Upper lobe of left lung (tissue), 6 donors: ENCODE measurements around the gene RRP7A. TPM values are rescaled to one million over a fixed set of nuclear protein-coding genes. Genes with fewer than 3 reads are reported as not detected.

ENCODE experiments used
- ATAC-seq, 2 donors: fragments of 200-7000 bp; cut with Tn5 transposase; one replicate each; pipeline ENCODE4 v1.9.1; 2022; ENCODE audit warnings: mild to moderate bottlenecking in 2 of 2, moderate library complexity in 2 of 2; ENCODE audit not compliant: low FRiP score in 2 of 2
- DNase-seq, 2 donors: peaks; one replicate each; pipeline ENCODE4 v3.0.0-alpha.2; 2019 to 2020
- H3K27ac ChIP-seq, 4 donors: fragments of 200-600 bp; sonication (generic); one replicate each; pipeline ENCODE4 v1.5.1; 2016 to 2019
- H3K27me3 ChIP-seq, 4 donors: fragments of 200-600 bp; sonication (generic); one replicate each; pipeline ENCODE4 v1.5.1; 2017 to 2019
- H3K36me3 ChIP-seq, 4 donors: fragments of 200-600 bp; sonication (generic); one replicate each; pipeline ENCODE4 v1.5.1; 2016 to 2019
- H3K4me1 ChIP-seq, 4 donors: fragments of 200-600 bp; sonication (generic); one replicate each; pipeline ENCODE4 v1.5.1; 2018 to 2019
- H3K4me3 ChIP-seq, 4 donors: fragments of 200-600 bp; sonication (generic); one replicate each; pipeline ENCODE4 v1.5.1; 2017 to 2019; ENCODE audit warnings: mild to moderate bottlenecking in 2 of 4, moderate library complexity in 1 of 4
- H3K9me3 ChIP-seq, 4 donors: fragments of 200-600 bp; sonication (generic); one replicate each; pipeline ENCODE4 v1.5.1; 2018 to 2019
- EP300 ChIP-seq, 4 donors: sonication (generic); formaldehyde crosslinking; IDR thresholded peaks; one replicate each; pipeline ENCODE4 v1.5.1; 2017; ENCODE audit warnings: antibody characterized with exemption in 4 of 4, control low read depth in 2 of 4
- POLR2A ChIP-seq, 4 donors: fragments of 450-650 bp; IDR thresholded peaks; one replicate each; pipeline ENCODE4 v1.5.1; 2016 to 2017; ENCODE audit warnings: antibody characterized with exemption in 4 of 4, mild to moderate bottlenecking in 2 of 4
- POLR2AphosphoS5 ChIP-seq, 2 donors: sonication (generic); formaldehyde crosslinking; IDR thresholded peaks; one replicate each; pipeline ENCODE4 v1.5.1; 2017; ENCODE audit warnings: antibody characterized with exemption in 2 of 2
- WGBS, 2 donors: methylation state at CpG; one replicate each; pipeline ENCODE4 v1.1.5; 2017 to 2018; 5-methylcytosine and 5-hydroxymethylcytosine counted together
- total RNA-seq, 6 donors: library from RNA; depleted of rRNA in 4 of 6; stranded (reverse); fragments of >200 nt in 4 of 6; gene quantifications; one replicate each; pipeline versions ENCODE4 v1.1.0 to v1.2.1, GENCODE V29; 2016 to 2021
- TF ChIP-seq, protein P1 (sequence below), 6 experiments: fragments of 450-650 bp in 4 of 6; fragments of 200-600 bp in 2 of 6; sonication (generic) in 2 of 6; IDR thresholded peaks; one replicate each; pipeline ENCODE4 v1.5.1; 2016 to 2019; ENCODE audit warnings: antibody characterized with exemption in 6 of 6
- donor health status: DM: no; HTN: no; CAD: no; lungs with moderate emphysema.
- donor health status: DM: no; HTN: yes; CAD: no; lungs with severe emphysema.

The RRP7A gene
- total RNA-seq, 6 donors from 2014 or later: 21.2 to 36.2 (median 29.3) TPM

DNA sequence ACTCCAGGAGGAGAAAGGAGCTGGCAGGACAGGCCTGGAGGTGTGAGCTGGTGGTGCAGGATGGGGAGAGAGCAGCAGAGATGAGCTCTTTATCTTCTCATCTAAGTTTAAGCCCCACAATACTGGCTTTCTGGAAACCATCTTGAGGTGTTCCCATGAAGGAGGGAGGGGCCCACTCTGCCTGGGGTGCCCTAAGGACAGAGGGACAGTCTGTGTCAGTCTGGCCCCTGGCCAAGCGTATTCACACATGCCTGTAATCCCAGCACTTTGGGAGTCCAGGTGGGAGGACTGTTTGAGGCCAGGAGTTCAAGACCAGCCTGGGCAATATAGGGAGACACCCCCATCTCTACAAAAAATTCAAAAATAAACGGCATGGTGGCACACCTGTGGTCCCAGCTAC lies 43.1 kb upstream of the RRP7A start:
- Histone ChIP-seq H3K36me3 (no peaks in the 10 kb centered on the region), H3K4me1 (peaks cover 0 to 9% (median 6%) of the 10 kb centered on the region in 4 donors), H3K4me3 (no peak overlapping the region), H3K9me3 (no peaks in the 10 kb centered on the region), H3K27me3 (no peaks in the 10 kb centered on the region), H3K27ac (no peak overlapping the region)
- TF ChIP-seq EP300 (IDR thresholded peaks at IDR 0.05) (no peak), POLR2A (IDR thresholded peaks at IDR 0.05) (no peak), POLR2AphosphoS5 (IDR thresholded peaks at IDR 0.05) (no peak)
- TF ChIP-seq, protein P1, sequence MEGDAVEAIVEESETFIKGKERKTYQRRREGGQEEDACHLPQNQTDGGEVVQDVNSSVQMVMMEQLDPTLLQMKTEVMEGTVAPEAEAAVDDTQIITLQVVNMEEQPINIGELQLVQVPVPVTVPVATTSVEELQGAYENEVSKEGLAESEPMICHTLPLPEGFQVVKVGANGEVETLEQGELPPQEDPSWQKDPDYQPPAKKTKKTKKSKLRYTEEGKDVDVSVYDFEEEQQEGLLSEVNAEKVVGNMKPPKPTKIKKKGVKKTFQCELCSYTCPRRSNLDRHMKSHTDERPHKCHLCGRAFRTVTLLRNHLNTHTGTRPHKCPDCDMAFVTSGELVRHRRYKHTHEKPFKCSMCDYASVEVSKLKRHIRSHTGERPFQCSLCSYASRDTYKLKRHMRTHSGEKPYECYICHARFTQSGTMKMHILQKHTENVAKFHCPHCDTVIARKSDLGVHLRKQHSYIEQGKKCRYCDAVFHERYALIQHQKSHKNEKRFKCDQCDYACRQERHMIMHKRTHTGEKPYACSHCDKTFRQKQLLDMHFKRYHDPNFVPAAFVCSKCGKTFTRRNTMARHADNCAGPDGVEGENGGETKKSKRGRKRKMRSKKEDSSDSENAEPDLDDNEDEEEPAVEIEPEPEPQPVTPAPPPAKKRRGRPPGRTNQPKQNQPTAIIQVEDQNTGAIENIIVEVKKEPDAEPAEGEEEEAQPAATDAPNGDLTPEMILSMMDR (IDR thresholded peaks at IDR 0.05): no peak
- no peak for DNase-seq
- ATAC-seq: no peak
- 73 to 86% methylated on average over 1 to 2 of the region's 2 CpGs for WGBS, 2 donors

DNA sequence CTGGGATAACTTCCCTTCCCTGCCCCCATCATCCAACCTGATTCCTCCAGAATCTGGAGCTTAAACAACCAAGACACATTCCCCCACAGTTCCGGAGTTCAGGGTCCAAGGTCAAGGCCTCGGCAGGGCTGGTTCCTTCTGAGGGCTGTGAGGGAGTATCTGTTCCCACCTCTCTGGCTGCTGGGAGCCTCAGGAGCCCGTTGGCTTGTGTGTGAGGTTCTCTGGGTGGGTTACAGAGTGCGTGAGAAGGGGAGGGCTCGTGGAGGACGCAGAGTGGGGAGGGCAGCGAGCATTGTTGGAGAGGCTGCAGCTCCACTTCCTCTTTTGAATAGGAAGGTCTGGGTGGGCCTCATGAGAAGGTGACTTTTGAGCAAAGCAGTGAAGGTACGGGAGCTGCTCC lies 42.7 kb upstream of the RRP7A start:
- ATAC-seq (no peak), DNase-seq (no peak)
- no peak overlapping the region for H3K27ac ChIP-seq
- no peaks in the 10 kb centered on the region for H3K27me3 ChIP-seq
- no peak overlapping the region for H3K4me3 ChIP-seq
- peaks cover 0 to 9% (median 6%) of the 10 kb centered on the region in 4 donors for H3K4me1 ChIP-seq
- no peaks in the 10 kb centered on the region for H3K9me3 ChIP-seq
- WGBS, 2 donors: 44 to 50% methylated on average over 8 of the region's 8 CpGs
- H3K36me3 ChIP-seq: no peaks in the 10 kb centered on the region
- TF ChIP-seq, protein P1 (IDR thresholded peaks at IDR 0.05): no peak
- no peak for TF ChIP-seq EP300 (IDR thresholded peaks at IDR 0.05)
- TF ChIP-seq POLR2A (IDR thresholded peaks at IDR 0.05): no peak
- no peak for TF ChIP-seq POLR2AphosphoS5 (IDR thresholded peaks at IDR 0.05)

DNA sequence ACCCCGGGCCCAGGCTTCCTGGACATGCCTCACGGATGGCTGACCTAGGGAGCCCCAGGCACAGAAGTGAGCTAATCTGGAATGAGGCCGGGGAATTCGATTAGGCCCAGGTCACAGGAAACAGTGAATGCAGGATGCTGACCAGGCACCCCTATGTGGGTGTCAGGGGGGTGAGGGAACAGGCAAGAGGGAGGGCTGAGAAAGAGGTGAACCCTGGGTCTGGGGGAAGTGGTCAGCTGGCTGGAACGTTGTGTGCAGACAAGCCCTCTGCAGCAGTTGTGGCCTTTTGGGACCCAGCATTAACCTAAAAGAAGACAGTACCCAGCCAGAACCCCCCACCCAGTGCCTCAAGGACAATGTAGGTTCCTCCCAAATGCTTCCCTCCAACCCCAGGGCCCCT lies 42.3 kb upstream of the RRP7A start:
- WGBS, 2 donors: 72% methylated on average over 5 of the region's 5 CpGs
- Histone ChIP-seq H3K9me3 (no peaks in the 10 kb centered on the region), H3K4me3 (no peak overlapping the region), H3K36me3 (no peaks in the 10 kb centered on the region), H3K27ac (no peak overlapping the region), H3K27me3 (no peaks in the 10 kb centered on the region), H3K4me1 (peaks cover 0 to 9% (median 6%) of the 10 kb centered on the region in 4 donors)
- TF ChIP-seq, protein P1 (IDR thresholded peaks at IDR 0.05): no peak
- no peak for TF ChIP-seq POLR2AphosphoS5 (IDR thresholded peaks at IDR 0.05)
- TF ChIP-seq EP300 (IDR thresholded peaks at IDR 0.05): no peak
- ATAC-seq (no peak), DNase-seq (no peak)

DNA sequence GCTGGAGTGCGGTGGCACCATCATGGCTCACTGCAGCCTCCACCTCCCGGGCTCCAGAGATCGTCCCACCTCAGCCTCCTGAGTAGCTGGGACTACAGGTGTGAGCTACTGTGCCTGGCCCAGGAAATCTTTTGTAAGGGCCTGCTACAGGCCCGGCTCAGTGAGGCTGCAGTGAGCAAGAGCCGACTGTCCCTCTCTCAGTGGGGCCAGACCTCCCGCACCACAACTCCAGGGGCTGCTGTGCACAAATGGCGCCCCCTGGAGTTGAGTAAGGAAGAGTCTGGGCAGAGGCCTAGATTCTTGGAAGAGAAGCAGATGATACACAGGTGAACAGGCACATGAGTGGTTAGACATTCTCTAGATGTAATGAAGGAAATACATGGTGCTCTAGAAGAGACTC lies 41.2 kb upstream of the RRP7A start:
- no peak overlapping the region for H3K4me3 ChIP-seq
- no peaks in the 10 kb centered on the region for H3K9me3 ChIP-seq
- WGBS, 2 donors: 77 to 80% methylated on average over 6 to 7 of the region's 7 CpGs
- H3K27me3 ChIP-seq: no peaks in the 10 kb centered on the region
- peaks cover 0 to 9% (median 6%) of the 10 kb centered on the region in 4 donors for H3K4me1 ChIP-seq
- no peaks in the 10 kb centered on the region for H3K36me3 ChIP-seq
- no peak for DNase-seq
- no peak for TF ChIP-seq EP300 (IDR thresholded peaks at IDR 0.05)
- TF ChIP-seq, protein P1 (IDR thresholded peaks at IDR 0.05): peak in 5 of 6 experiments; percentile 21 to 42 (median 35)
- TF ChIP-seq POLR2AphosphoS5 (IDR thresholded peaks at IDR 0.05): no peak
- no peak for ATAC-seq
- H3K27ac ChIP-seq: no peak overlapping the region

DNA sequence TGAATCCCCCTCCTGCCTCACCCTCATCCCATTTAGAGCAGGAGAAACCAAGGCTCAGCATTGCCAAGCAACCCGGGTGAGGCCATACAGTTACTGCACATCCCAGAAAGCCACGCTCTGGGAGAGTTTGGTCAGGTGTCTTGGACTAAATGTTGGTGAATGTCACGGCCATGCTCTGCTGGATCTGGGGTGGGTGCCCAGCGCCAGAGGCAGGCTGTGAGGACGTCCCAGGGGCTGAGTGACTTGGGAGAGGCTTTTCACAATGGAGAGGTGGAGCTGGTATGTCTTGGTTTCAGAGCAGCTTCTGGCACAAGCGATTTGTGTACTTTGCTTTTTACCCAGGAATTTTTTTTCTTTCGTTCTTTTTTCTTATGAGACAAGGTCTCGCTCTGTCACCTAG lies 40.8 kb upstream of the RRP7A start:
- TF ChIP-seq, protein P1 (IDR thresholded peaks at IDR 0.05): no peak
- TF ChIP-seq EP300 (IDR thresholded peaks at IDR 0.05) (no peak), POLR2A (IDR thresholded peaks at IDR 0.05) (no peak), POLR2AphosphoS5 (IDR thresholded peaks at IDR 0.05) (no peak)
- Histone ChIP-seq H3K27me3 (no peaks in the 10 kb centered on the region), H3K9me3 (no peaks in the 10 kb centered on the region), H3K4me1 (peaks cover 0 to 9% (median 6%) of the 10 kb centered on the region in 4 donors), H3K27ac (no peak overlapping the region), H3K36me3 (no peaks in the 10 kb centered on the region), H3K4me3 (no peak overlapping the region)
- no peak for DNase-seq
- no peak for ATAC-seq
- 85 to 86% methylated on average over 8 of the region's 8 CpGs for WGBS, 2 donors
